Measurements from ENCODE around the gene ST6GAL2. TPM values are rescaled to one million over a fixed set of nuclear protein-coding genes. Genes with fewer than 3 reads are reported as not detected.

The ST6GAL2 gene
- total and polyA plus RNA-seq, 5 experiments from 2014 or later, result not detected

DNA sequence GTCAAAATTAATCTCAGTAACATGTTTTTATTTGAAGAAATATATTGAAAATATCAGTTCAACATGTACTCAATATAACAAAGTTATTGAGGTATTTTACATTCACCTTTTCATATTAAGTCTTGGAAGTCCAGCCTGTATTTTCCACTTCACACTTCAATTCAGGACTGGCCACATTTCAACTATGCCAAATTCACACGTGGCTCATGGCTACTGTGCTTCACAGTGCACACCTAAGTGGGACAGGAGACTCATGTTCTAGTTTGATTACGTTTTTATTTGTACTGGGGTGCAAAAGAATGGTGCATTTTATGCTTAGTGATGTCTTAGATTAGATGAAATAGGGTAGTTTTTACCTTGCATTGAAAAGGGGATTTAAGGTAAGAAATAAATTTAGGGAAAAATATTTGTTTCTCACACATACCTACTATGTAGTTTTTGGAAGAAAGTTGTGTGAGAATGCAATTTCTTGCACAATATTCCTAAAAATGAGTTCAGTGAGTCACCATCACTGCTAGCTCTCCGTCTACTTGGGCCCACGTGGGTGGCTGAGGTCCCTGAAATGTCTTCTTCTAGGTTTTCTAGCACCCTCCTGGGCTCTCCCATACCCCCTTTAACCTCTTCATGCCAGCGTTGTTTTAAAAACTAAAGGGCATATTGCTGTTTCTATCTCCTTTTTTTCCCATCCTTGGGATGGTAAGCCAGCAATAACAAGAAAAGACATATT is 87.0 kb downstream of the ST6GAL2 start:
- H3K27ac Mint-ChIP-seq, result no peak overlapping the region
- DNase-seq (no peak), ATAC-seq (no peak)
- H3K4me3 Mint-ChIP-seq, result no peak overlapping the region
- POLR2A ChIA-PET, result no interaction called here
- H3K9me3 Mint-ChIP-seq, result peaks cover 0 to 9% (median 0%) of the 10 kb centered on the region in 9 donors
- no peaks in the 10 kb centered on the region for H3K36me3 Mint-ChIP-seq
- no peaks in the 10 kb centered on the region for H3K4me1 Mint-ChIP-seq
- peaks cover 0 to 9% (median 5%) of the 10 kb centered on the region in 5 donors for H3K27me3 Mint-ChIP-seq

GRCh38 chr2:106797494-106797893 is 88.5 kb downstream of the ST6GAL2 start:
- Mint-ChIP-seq H3K27me3 (peaks cover 0 to 16% (median 7%) of the 10 kb centered on the region in 5 donors), H3K9me3 (peaks cover 0 to 9% (median 0%) of the 10 kb centered on the region in 9 donors), H3K4me3 (no peak overlapping the region), H3K27ac (no peak overlapping the region), H3K36me3 (no peaks in the 10 kb centered on the region), H3K4me1 (no peaks in the 10 kb centered on the region)
- ATAC-seq, result no peak
- POLR2A ChIA-PET, result no interaction called here
- DNase-seq, result no peak

GRCh38 chr2:106792671-106793070 is 93.3 kb downstream of the ST6GAL2 start:
- no peak for ATAC-seq
- H3K36me3 Mint-ChIP-seq, result no peaks in the 10 kb centered on the region

DNA sequence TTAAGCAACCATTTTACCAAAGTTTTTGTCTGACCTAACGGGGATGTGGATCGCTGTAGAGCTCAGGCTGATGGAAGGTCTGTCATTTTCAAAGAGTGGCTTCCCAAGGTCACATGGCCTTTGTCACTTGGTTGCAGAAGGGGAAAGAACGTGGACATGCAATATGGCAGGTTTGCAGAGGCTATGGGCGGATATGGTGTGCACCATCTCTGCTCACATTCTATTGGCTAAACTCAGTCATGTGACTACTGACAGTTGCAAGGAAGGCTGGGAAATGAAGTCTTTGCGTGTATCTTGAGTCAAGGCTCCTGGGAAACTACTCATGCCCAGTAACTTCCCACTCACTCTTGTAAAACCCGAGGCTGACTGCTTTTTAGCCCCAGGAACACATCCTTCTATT is 96.8 kb downstream of the ST6GAL2 start:
- POLR2A ChIA-PET, result no interaction called here
- DNase-seq, result no peak
- no peak for ATAC-seq
- Mint-ChIP-seq H3K27me3 (peaks cover 0 to 34% (median 5%) of the 10 kb centered on the region in 5 donors), H3K4me1 (no peaks in the 10 kb centered on the region), H3K4me3 (no peak overlapping the region), H3K9me3 (peaks cover 0 to 7% (median 0%) of the 10 kb centered on the region in 9 donors), H3K27ac (no peak overlapping the region), H3K36me3 (no peaks in the 10 kb centered on the region)

More at GRCh38 chr2:106792671-106793070, 93.3 kb downstream of the ST6GAL2 start:
- Mint-ChIP-seq H3K4me1 (no peaks in the 10 kb centered on the region), H3K4me3 (no peak overlapping the region), H3K27me3 (peaks cover 0 to 30% (median 6%) of the 10 kb centered on the region in 5 donors), H3K27ac (no peak overlapping the region), H3K9me3 (peaks cover 0 to 7% (median 0%) of the 10 kb centered on the region in 9 donors)
- no peak for DNase-seq
- POLR2A ChIA-PET, result no interaction called here

DNA sequence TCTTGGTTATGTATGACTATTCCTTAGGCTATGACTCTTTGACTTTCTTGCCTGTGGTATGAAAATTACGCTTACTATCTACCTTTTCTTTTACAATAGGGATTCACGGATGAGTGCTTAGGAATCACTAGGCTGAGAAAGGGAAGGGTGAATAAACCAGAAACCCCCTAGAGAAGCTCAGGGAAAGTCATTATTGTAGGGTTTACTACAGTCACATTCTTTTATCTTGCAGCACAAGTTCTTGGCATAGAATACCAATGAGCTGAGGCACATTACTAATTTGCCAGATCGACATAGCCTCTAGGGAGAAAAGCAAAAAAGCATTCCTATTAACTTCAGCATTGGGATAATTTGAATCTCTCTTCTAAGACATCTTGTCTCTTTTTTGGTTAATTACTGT is 103.3 kb downstream of the ST6GAL2 start:
- Mint-ChIP-seq H3K27me3 (peaks cover 2 to 31% (median 9%) of the 10 kb centered on the region in 5 donors), H3K4me1 (no peaks in the 10 kb centered on the region), H3K4me3 (no peak overlapping the region), H3K27ac (no peak overlapping the region), H3K9me3 (peaks cover 0 to 20% (median 4%) of the 10 kb centered on the region in 9 donors), H3K36me3 (peaks cover 0 to 10% (median 0%) of the 10 kb centered on the region in 3 donors)
- ATAC-seq, result no peak
- no peak for DNase-seq
- POLR2A ChIA-PET, result no interaction called here

DNA sequence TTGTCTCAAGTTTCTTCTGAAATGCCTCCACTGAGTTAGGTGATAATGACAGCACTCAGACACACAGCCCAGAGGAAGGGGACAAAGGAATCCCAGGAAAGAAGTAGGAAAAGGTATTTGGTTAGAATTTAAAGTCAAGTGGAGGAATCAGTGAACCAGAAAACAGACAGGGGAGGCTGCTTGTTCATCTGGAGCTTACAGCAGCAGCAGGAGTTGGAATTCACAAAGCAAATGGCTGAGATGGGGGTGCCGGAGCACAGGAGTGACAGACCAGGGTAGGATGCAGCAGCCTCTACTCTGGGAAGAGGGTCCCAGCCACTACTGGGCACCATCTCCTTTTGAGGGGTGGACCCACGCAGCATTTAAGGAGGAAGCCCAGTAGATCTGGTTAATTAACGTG is 104.8 kb downstream of the ST6GAL2 start:
- Mint-ChIP-seq H3K4me3 (no peak overlapping the region), H3K27me3 (peaks cover 2 to 37% (median 9%) of the 10 kb centered on the region in 5 donors), H3K9me3 (peaks cover 0 to 26% (median 6%) of the 10 kb centered on the region in 9 donors), H3K4me1 (no peaks in the 10 kb centered on the region), H3K27ac (no peak overlapping the region), H3K36me3 (peaks cover 0 to 10% (median 0%) of the 10 kb centered on the region in 3 donors)
- ATAC-seq (no peak), DNase-seq (no peak)
- POLR2A ChIA-PET, result no interaction called here

DNA sequence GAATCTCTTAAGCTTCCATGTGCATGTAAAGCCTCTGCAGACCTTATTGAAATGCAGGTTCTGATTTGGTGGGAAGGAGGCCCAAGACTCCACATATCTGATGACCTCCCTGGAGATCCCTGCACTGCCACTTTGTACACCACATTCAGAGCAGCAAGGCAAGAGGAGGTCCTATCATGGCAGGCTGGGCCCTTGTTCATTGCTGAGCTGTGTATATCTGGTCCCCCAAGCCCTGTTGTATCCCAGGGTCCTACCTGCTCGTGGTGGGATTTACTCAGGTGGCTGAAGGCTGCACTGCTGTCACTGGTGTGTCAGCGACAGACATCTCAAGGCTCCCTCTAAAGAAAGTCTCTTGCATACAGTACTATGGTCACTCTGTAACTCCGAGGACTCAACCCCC is 114.2 kb downstream of the ST6GAL2 start:
- POLR2A ChIA-PET, result no interaction called here
- ATAC-seq (no peak), DNase-seq (no peak)
- H3K4me1 Mint-ChIP-seq, result no peaks in the 10 kb centered on the region
- H3K27me3 Mint-ChIP-seq, result peaks cover 0 to 32% (median 9%) of the 10 kb centered on the region in 5 donors
- H3K27ac Mint-ChIP-seq, result no peak overlapping the region
- no peaks in the 10 kb centered on the region for H3K36me3 Mint-ChIP-seq
- no peak overlapping the region for H3K4me3 Mint-ChIP-seq
- peaks cover 0 to 8% (median 0%) of the 10 kb centered on the region in 9 donors for H3K9me3 Mint-ChIP-seq

DNA sequence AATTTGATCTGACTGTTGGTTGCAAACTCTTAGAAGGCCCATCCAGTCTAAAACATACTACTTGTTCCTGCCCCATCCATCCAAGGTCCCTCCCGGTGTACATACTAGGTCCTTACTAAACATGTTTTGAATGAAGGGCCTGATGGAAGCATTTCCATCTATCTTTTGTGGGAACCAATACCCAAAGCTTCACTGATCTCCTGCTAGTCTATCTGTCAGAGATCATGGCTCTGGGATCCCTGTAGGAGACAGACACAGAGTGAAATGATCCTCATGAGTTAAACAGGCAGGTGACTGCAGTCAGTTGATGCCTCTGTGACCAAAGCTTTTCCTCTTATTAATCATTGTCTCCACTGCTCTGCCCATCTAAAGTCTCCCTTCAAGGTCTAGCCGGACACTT is 115.0 kb downstream of the ST6GAL2 start:
- DNase-seq (no peak), ATAC-seq (no peak)
- peaks cover 0 to 24% (median 9%) of the 10 kb centered on the region in 5 donors for H3K27me3 Mint-ChIP-seq
- H3K27ac Mint-ChIP-seq, result no peak overlapping the region
- POLR2A ChIA-PET, result no interaction called here
- H3K4me1 Mint-ChIP-seq, result no peaks in the 10 kb centered on the region
- no peaks in the 10 kb centered on the region for H3K36me3 Mint-ChIP-seq
- H3K9me3 Mint-ChIP-seq, result peaks cover 0 to under 1% (median 0%) of the 10 kb centered on the region in 9 donors
- no peak overlapping the region for H3K4me3 Mint-ChIP-seq

- Mint-ChIP-seq H3K4me3 (no peak overlapping the region), H3K36me3 (no peaks in the 10 kb centered on the region), H3K27ac (no peak overlapping the region), H3K9me3 (peaks cover 0 to 3% (median 0%) of the 10 kb centered on the region in 9 donors), H3K27me3 (peaks cover 0 to 13% (median 3%) of the 10 kb centered on the region in 5 donors), H3K4me1 (no peaks in the 10 kb centered on the region)
- POLR2A ChIA-PET, result no interaction called here
- DNase-seq (no peak), ATAC-seq (no peak)
Measured at GRCh38 chr2:106764614-106765013, 121.4 kb downstream of the ST6GAL2 start.

- Mint-ChIP-seq H3K4me1 (no peaks in the 10 kb centered on the region), H3K9me3 (peaks cover 0 to 3% (median 0%) of the 10 kb centered on the region in 9 donors), H3K4me3 (no peak overlapping the region), H3K27me3 (peaks cover 0 to 13% (median 0%) of the 10 kb centered on the region in 5 donors), H3K36me3 (no peaks in the 10 kb centered on the region), H3K27ac (no peak overlapping the region)
- POLR2A ChIA-PET, result no interaction called here
- DNase-seq, result no peak
- no peak for ATAC-seq
Measured at GRCh38 chr2:106759966-106760365, 126.0 kb downstream of the ST6GAL2 start.

GRCh38 chr2:106758901-106759497 is 127.0 kb downstream of the ST6GAL2 start:
- Mint-ChIP-seq H3K27ac (no peak overlapping the region), H3K27me3 (peaks cover 0 to 13% (median 0%) of the 10 kb centered on the region in 5 donors), H3K9me3 (peaks cover 0 to 3% (median 0%) of the 10 kb centered on the region in 9 donors), H3K4me1 (no peaks in the 10 kb centered on the region), H3K36me3 (no peaks in the 10 kb centered on the region), H3K4me3 (no peak overlapping the region)
- ATAC-seq, result no peak
- POLR2A ChIA-PET, result no interaction called here
- no peak for DNase-seq
